Skin epidermis (tissue), 12 donors: ENCODE measurements around the gene PTGDR.

Source experiments
- H3K27ac ChIP-seq, 21 experiments: fragments of 200-600 bp; sonication (generic) in 11 of 21; one replicate each; pipeline ENCODE4 v1.5.0; 2020; ENCODE audit warnings: mild to moderate bottlenecking in 3 of 21, inconsistent platforms in 2 of 21, moderate library complexity in 2 of 21
- H3K4me3 ChIP-seq, 7 experiments: fragments of 200-600 bp; sonication (generic) in 2 of 7; one replicate each; pipeline ENCODE4 v1.5.0; 2020; ENCODE audit warnings: inconsistent platforms in 2 of 7, mild to moderate bottlenecking in 2 of 7, moderate library complexity in 1 of 7

The PTGDR gene

DNA sequence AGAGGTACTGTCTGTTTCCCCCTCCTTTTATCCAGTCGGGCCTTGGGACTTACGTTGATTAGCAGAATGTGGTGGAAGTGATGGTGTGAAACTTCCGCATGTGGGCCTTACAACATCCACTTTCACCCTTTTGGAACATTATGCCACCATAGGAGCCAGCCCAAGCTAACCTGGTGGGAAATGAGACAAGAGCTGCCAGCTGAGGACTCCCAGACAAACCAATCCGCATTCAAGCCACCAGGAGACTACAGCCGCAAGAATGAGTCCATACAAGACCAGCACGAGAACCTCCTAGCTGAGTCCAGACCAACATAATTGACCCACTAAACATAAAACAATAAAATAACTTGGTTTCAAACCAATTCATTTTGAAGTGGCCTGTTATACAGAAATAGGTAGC lies 37.5 kb downstream of the PTGDR start:
- H3K27ac ChIP-seq: no peak overlapping the region
- no peak overlapping the region for H3K4me3 ChIP-seq

GRCh38 chr14:52307376-52307775 lies 39.9 kb downstream of the PTGDR start:
- Histone ChIP-seq H3K4me3 (no peak overlapping the region), H3K27ac (no peak overlapping the region)

GRCh38 chr14:52307905-52308304 lies 40.4 kb downstream of the PTGDR start:
- H3K27ac ChIP-seq: no peak overlapping the region

DNA sequence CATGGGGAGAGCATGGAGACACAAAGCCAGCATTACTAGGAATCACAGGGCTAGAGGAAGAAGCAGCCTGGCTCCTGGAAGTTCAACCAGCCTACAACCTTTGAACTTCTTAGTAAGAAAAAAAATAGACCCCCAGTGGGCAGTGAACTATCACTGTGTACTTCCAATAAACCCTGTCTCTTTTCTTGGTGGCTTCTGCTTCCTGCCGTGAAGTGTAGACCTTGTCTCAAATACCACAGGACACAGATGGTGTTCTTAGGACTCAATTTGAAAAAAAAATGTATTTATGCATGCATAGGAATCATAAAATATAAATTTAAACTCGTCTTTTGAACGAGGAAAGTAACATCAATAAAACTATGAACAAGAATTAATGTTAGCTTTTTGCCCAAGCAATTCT lies 43.0 kb downstream of the PTGDR start:
- no peak overlapping the region for H3K27ac ChIP-seq

More at GRCh38 chr14:52307905-52308304, 40.4 kb downstream of the PTGDR start:
- H3K4me3 ChIP-seq: no peak overlapping the region

GRCh38 chr14:52312931-52313355 lies 45.4 kb downstream of the PTGDR start:
- Histone ChIP-seq H3K4me3 (peak overlapping the region in 2 of 7 experiments; percentile 1 to 54), H3K27ac (peak overlapping the region in 5 of 21 experiments; percentile 8 to 76 (median 71))

More for the DNA sequence above, 43.0 kb downstream of the PTGDR start:
- no peak overlapping the region for H3K4me3 ChIP-seq

GRCh38 chr14:52313462-52313861 lies 46.0 kb downstream of the PTGDR start:
- peak overlapping the region in 16 of 21 experiments; percentile 2 to 86 (median 63) for H3K27ac ChIP-seq
- peak overlapping the region; percentile 33 to 57 (median 44) for H3K4me3 ChIP-seq

DNA sequence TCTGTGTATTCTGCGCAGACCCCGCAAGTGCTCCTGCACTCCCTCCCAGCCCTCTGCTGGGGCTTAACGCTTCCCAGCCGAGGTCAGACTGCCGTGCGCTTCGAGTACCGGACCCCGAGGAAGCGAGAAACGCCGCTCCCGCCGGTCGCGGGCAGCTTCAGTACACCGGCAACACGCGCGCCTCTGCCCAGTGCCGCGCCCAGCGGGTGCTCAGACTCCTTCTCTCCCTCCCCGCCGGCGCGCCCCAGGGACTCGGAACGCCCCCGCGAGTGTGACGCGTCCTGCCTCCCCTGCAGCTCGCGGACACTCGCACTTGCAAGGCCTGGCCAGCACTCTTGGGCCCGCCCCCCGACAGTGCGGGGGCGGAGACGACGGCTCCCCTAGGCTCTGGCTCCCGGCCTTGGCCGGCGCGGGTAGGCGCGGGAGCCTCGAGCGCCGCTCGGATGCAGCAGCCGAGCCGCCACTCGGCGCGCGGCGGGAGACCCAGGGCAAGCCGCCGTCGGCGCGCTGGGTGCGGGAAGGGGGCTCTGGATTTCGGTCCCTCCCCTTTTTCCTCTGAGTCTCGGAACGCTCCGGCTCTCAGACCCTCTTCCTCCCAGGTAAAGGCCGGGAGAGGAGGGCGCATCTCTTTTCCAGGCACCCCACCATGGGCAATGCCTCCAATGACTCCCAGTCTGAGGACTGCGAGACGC lies 46.6 kb downstream of the PTGDR start, which contains the start of gene PTGER2:
PTGER2 (plus strand) TSS at position 410 of the 692 bp plus-strand sequence; CDS start at position 647, 237 bp downstream.
- H3K4me3 ChIP-seq: peak within 1 kb of the TSS; percentile 33 to 57 (median 44)
- H3K27ac ChIP-seq: peak within 1 kb of the TSS in 19 of 21 experiments; percentile 2 to 86 (median 58)

DNA sequence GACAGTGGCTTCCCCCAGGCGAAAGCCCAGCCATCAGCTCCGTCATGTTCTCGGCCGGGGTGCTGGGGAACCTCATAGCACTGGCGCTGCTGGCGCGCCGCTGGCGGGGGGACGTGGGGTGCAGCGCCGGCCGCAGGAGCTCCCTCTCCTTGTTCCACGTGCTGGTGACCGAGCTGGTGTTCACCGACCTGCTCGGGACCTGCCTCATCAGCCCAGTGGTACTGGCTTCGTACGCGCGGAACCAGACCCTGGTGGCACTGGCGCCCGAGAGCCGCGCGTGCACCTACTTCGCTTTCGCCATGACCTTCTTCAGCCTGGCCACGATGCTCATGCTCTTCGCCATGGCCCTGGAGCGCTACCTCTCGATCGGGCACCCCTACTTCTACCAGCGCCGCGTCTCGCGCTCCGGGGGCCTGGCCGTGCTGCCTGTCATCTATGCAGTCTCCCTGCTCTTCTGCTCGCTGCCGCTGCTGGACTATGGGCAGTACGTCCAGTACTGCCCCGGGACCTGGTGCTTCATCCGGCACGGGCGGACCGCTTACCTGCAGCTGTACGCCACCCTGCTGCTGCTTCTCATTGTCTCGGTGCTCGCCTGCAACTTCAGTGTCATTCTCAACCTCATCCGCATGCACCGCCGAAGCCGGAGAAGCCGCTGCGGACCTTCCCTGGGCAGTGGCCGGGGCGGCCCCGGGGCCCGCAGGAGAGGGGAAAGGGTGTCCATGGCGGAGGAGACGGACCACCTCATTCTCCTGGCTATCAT lies 47.3 kb downstream of the PTGDR start:
- Histone ChIP-seq H3K27ac (peak overlapping the region in 18 of 21 experiments; percentile 18 to 86 (median 58)), H3K4me3 (peak overlapping the region; percentile 33 to 57 (median 44))

DNA sequence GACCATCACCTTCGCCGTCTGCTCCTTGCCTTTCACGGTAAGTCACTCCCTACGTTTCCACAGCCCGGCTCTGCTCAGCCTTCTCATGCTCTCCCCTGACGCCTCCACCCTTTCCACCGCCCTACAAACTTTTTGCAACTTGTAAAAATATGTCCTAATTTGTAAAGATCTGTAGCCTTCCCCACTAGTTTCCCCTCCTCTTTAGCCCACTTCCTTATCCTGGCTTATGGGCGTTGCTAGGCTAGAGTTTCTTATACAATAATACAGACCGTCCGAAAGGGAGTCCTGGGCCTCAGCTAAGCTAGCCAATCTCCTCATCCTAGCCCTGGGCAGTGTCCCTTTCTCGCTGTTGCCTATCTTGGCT lies 47.8 kb downstream of the PTGDR start:
- H3K27ac ChIP-seq: peak overlapping the region in 15 of 21 experiments; percentile 20 to 86 (median 67)
- peak overlapping the region; percentile 33 to 57 (median 44) for H3K4me3 ChIP-seq

DNA sequence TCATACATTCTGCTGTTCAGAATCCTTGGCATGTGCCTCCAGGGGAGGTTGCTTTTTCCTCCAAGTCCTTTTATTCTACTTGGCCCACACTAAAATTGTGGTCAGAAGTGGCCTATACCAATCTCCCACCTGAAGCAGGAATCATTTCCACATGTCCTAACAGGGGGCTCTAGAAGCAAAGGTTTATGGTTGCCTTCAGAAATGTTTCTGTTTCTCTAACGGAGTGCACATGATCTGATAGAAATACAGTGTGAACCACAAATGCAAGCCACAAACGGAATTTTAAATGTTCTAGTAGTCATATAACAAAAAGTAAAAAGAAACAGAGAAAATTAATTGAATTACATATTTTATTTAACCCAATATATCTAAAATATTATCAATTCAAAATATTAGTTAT lies 50.6 kb downstream of the PTGDR start:
- Histone ChIP-seq H3K4me3 (no peak overlapping the region), H3K27ac (peak overlapping the region in 2 of 21 experiments; percentile 7 to 26)

- Histone ChIP-seq H3K27ac (peak overlapping the region in 2 of 21 experiments; percentile 7 to 15), H3K4me3 (no peak overlapping the region)
Measured at GRCh38 chr14:52318826-52319645, 51.5 kb downstream of the PTGDR start.

- H3K4me3 ChIP-seq: no peak overlapping the region
- no peak overlapping the region for H3K27ac ChIP-seq
Measured at GRCh38 chr14:52319919-52320318, 52.4 kb downstream of the PTGDR start.

DNA sequence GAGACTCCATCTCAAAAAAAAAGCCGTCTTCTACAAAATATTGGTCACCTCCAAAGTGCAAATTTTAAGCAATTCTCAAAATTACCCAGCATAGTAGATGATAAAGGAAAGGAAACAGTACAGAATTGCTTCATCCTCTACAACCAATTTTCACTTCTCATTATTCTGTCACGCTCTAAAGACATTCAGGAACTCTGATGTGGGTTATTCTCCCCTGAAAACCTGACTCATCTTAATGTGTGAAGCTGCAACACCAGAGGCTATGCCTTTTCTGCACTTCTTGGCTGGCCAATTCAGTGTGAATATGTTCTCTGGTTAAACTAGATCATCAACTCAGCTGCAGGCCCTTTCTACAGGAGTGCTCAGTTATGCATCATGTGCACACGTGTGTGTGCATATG lies 57.6 kb downstream of the PTGDR start:
- Histone ChIP-seq H3K4me3 (no peak overlapping the region), H3K27ac (peak overlapping the region in 1 of 21 experiments; percentile 60)

GRCh38 chr14:52325630-52326029 lies 58.1 kb downstream of the PTGDR start:
- H3K27ac ChIP-seq: peak overlapping the region in 1 of 21 experiments; percentile 18
- no peak overlapping the region for H3K4me3 ChIP-seq
